HCT116 (cell line): ENCODE results near the gene BCAP31. TPM values are rescaled to one million over a fixed set of nuclear protein-coding genes. Genes with fewer than 3 reads are reported as not detected.

Source experiments
- ATAC-seq: fragments of 200-7000 bp; cut with Tn5 transposase; 2 replicates; pipeline ENCODE4 v1.9.1; 2020; ENCODE audit warnings: mild to moderate bottlenecking, moderate library complexity
- BruUV-seq: library from RNA; stranded (reverse); fragments of 400-500 nt; replicated peaks from 2 replicates; lab custom pipeline; 2021; lab: Mats Ljungman, UMichigan
- CTCF ChIA-PET: fragments of 300-600 bp; sonication (Branson Sonifier 250); formaldehyde crosslinking; loops from one replicate; lab custom pipeline; 2021; ENCODE audit warnings: antibody characterized with exemption; lab: Charles Lee
- POLR2A ChIA-PET: fragments of 300-600, 350-600 bp; sonication (Branson Sonifier 250); formaldehyde crosslinking; loops from one replicate; lab custom pipeline; 2021; ENCODE audit warnings: antibody characterized with exemption; lab: Charles Lee
- RAD21 ChIA-PET, 2 experiments: fragments of 300-600 bp; sonication (Branson Sonifier 250); formaldehyde crosslinking; loops; one replicate each; lab custom pipeline; 2023; ENCODE audit warnings: low total read pairs in 2 of 2; ENCODE audit not compliant: uncharacterized antibody in 2 of 2, unreplicated experiment in 2 of 2, low non-redundant PET in 1 of 2; lab: Charles Lee
- DNase-seq: peaks from one replicate; pipeline ENCODE4 v3.0.0-alpha.2; 2010; ENCODE audit warnings: low read depth, low spot score
- H2AFZ ChIP-seq: fragments of 200-600 bp; shearing (Covaris generic), sonication (generic); 2 replicates; pipeline ENCODE4 v1.6.1; 2017; ENCODE audit warnings: low read depth, mixed run types, mixed read lengths, antibody characterized with exemption, low read length; ENCODE audit not compliant: poor library complexity, severe bottlenecking
- H3K27ac ChIP-seq: 2 replicates; pipeline ENCODE4 v1.5.1; 2012; ENCODE audit warnings: low read depth, low read length
- H3K27me3 ChIP-seq: fragments of 200-600 bp; sonication (generic); 2 replicates; pipeline ENCODE4 v1.6.1; 2016; ENCODE audit warnings: mixed run types, low read length, mixed read lengths; ENCODE audit not compliant: insufficient read depth
- H3K36me3 ChIP-seq, 2 experiments: fragments of 200-500 bp in 1 of 2; fragments of 200-600 bp in 1 of 2; sonication (Bioruptor generic) in 1 of 2; sonication (generic) in 1 of 2; 2 replicates each; pipeline versions ENCODE4 v1.5.1 to v1.6.1; 2014 to 2016; ENCODE audit warnings: low read length in 2 of 2, inconsistent platforms in 1 of 2, mixed read lengths in 1 of 2, mixed run types in 1 of 2; ENCODE audit not compliant: insufficient read depth in 2 of 2, control insufficient read depth in 1 of 2
- H3K4me1 ChIP-seq, 2 experiments: fragments of 200-600 bp in 1 of 2; sonication (generic) in 1 of 2; 2 replicates each; pipeline versions ENCODE4 v1.5.1 to v1.6.1; 2012 to 2017; ENCODE audit warnings: low read length in 2 of 2, inconsistent platforms in 1 of 2, mild to moderate bottlenecking in 1 of 2, mixed read lengths in 1 of 2, mixed run types in 1 of 2, moderate library complexity in 1 of 2; ENCODE audit not compliant: insufficient read depth in 2 of 2, control insufficient read depth in 1 of 2
- H3K4me2 ChIP-seq: fragments of 200-600 bp; sonication (generic); 2 replicates; pipeline ENCODE4 v1.6.1; 2017; ENCODE audit warnings: mixed run types, low read length, mixed read lengths
- H3K4me3 ChIP-seq, 2 experiments: fragments of 200-600 bp in 1 of 2; sonication (generic) in 1 of 2; replicated peaks in 1 of 2; 2 replicates each; pipeline ENCODE4 v1.5.1; 2011 to 2016; ENCODE audit warnings: low read length in 2 of 2, control low read depth in 1 of 2, low read depth in 1 of 2, mild to moderate bottlenecking in 1 of 2, mixed read lengths in 1 of 2, mixed run types in 1 of 2
- H3K79me2 ChIP-seq: fragments of 200-600 bp; sonication (generic); 2 replicates; pipeline ENCODE4 v1.6.1; 2017; ENCODE audit warnings: mild to moderate bottlenecking, mixed run types, low read length, moderate library complexity, mixed read lengths; ENCODE audit not compliant: insufficient read depth
- H3K9ac ChIP-seq: fragments of 200-600 bp; sonication (generic); 2 replicates; pipeline ENCODE4 v1.6.1; 2016; ENCODE audit warnings: low read length, mixed read lengths
- H3K9me2 ChIP-seq: fragments of 200-600 bp; sonication (generic), shearing (Covaris generic); 2 replicates; pipeline ENCODE4 v1.6.1; 2017; ENCODE audit warnings: mixed run types, mild to moderate bottlenecking, moderate library complexity; ENCODE audit not compliant: insufficient read depth
- H3K9me3 ChIP-seq, 2 experiments: fragments of 200-500 bp in 1 of 2; fragments of 200-600 bp in 1 of 2; sonication (Bioruptor generic) in 1 of 2; sonication (generic) in 1 of 2; 2 replicates each; pipeline ENCODE4 v1.6.1; 2014 to 2017; ENCODE audit warnings: low read length in 2 of 2, mixed read lengths in 2 of 2, inconsistent platforms in 1 of 2, low read depth in 1 of 2, mild to moderate bottlenecking in 1 of 2, mixed run types in 1 of 2, moderate library complexity in 1 of 2; ENCODE audit not compliant: control insufficient read depth in 1 of 2, insufficient read depth in 1 of 2
- H4K20me1 ChIP-seq: fragments of 200-600 bp; sonication (generic), shearing (Covaris generic); 2 replicates; pipeline ENCODE4 v1.6.1; 2017; ENCODE audit warnings: mixed run types, mild to moderate bottlenecking, moderate library complexity; ENCODE audit not compliant: insufficient read depth
- intact Hi-C: fragments of 100-400 bp; cut with micrococcal nuclease; formaldehyde crosslinking; loops from 2 replicates; pipeline ENCODE4 v1.10.0; 2022
- total RNA-seq: library from RNA; stranded (reverse); gene quantifications from one replicate; pipeline ENCODE4 v1.2.1, GENCODE V29; 2021; ENCODE audit not compliant: unreplicated experiment
- TF ChIP-seq, protein P1 (sequence below), 3 experiments: fragments of 200-600 bp in 1 of 3; sonication (generic) in 1 of 3; IDR thresholded peaks in 2 of 3; conservative IDR thresholded peaks in 1 of 3; 2 replicates each; pipeline ENCODE4 v1.5.1; 2012 to 2017; ENCODE audit warnings: low read depth in 2 of 3, low read length in 2 of 3, antibody characterized with exemption in 1 of 3, borderline replicate concordance in 1 of 3, control low read depth in 1 of 3, mild to moderate bottlenecking in 1 of 3, mixed read lengths in 1 of 3, mixed run types in 1 of 3, moderate library complexity in 1 of 3; ENCODE audit not compliant: insufficient read depth in 1 of 3
- TF ChIP-seq, protein P2 (sequence below): IDR thresholded peaks from 2 replicates; pipeline ENCODE4 v1.6.1; 2012; ENCODE audit warnings: low read depth

BCAP31 gene
- total RNA-seq, 1 experiment from 2014 or later = 185 TPM

DNA sequence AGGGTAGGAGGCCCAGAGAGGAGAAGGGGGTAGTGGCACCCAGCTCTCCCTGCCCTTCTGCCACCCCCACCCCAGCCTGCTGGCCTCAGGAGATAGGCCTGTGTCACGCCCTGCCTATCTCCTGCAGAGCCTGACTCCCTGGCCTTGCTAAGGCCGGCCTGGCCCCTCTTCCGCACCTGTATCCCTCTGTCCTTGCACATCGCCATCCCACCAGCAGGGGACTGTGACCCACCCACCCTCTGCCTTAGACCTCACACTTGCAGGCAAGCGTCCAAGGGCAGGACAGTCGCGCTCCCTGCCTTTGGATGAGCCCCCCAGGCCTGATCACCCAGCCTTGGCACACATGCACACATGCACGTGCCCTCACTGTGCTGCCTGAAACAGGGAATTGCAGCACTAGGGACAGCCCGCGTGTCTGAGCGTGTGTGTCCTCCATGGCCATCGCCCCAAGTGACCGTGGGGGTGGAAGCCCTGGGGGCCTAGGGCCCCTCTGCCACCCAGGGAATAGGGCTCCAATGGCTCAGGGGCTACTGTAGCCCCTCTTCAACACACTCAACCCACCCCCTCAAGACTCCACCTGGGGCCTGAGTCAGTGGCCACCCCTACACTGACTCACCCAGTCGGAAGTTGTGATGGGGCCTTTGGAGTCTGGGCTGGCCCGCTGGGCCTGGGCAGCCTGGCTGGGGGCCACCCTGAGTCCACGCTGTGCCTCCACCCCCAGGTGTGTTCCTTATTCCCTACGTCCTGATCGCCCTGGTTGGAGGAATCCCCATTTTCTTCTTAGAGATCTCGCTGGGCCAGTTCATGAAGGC is 34.3 kb downstream of the BCAP31 start:
- Histone ChIP-seq H4K20me1 (no peaks in the 10 kb centered on the region), H3K4me3 (peak overlapping the region; percentile 49 to 55), H3K9ac (peak overlapping the region; percentile 56), H3K27me3 (no peaks in the 10 kb centered on the region), H3K4me1 (peaks cover 4 to 24% of the 10 kb centered on the region in 2 experiments; a peak in 3 of 4 replicates), H3K79me2 (peaks cover 22% of the 10 kb centered on the region), H3K9me3 (no peaks in the 10 kb centered on the region), H3K4me2 (peak overlapping the region; percentile 74), H3K9me2 (no peaks in the 10 kb centered on the region), H3K27ac (peak overlapping the region; percentile 52; the same call in 1 of the 2 replicates), H2AFZ (no peak overlapping the region), H3K36me3 (no peaks in the 10 kb centered on the region)
- DNase-seq = no peak
- peak; percentile 49 for ATAC-seq
- RAD21 ChIA-PET = no interaction called here
- TF ChIP-seq, protein P1, sequence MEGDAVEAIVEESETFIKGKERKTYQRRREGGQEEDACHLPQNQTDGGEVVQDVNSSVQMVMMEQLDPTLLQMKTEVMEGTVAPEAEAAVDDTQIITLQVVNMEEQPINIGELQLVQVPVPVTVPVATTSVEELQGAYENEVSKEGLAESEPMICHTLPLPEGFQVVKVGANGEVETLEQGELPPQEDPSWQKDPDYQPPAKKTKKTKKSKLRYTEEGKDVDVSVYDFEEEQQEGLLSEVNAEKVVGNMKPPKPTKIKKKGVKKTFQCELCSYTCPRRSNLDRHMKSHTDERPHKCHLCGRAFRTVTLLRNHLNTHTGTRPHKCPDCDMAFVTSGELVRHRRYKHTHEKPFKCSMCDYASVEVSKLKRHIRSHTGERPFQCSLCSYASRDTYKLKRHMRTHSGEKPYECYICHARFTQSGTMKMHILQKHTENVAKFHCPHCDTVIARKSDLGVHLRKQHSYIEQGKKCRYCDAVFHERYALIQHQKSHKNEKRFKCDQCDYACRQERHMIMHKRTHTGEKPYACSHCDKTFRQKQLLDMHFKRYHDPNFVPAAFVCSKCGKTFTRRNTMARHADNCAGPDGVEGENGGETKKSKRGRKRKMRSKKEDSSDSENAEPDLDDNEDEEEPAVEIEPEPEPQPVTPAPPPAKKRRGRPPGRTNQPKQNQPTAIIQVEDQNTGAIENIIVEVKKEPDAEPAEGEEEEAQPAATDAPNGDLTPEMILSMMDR (IDR thresholded peaks at IDR 0.05 in 2 of 3, conservative IDR thresholded peaks at IDR 0.05 in 1 of 3; ENCODE audit: borderline replicate concordance in 1 of 3, insufficient read depth in 1 of 3, low read depth in 2 of 3, low read length in 2 of 3) = peak in 2 of 3 experiments; percentile 26 to 27; a peak in 3 of 6 replicates
- TF ChIP-seq, protein P2, sequence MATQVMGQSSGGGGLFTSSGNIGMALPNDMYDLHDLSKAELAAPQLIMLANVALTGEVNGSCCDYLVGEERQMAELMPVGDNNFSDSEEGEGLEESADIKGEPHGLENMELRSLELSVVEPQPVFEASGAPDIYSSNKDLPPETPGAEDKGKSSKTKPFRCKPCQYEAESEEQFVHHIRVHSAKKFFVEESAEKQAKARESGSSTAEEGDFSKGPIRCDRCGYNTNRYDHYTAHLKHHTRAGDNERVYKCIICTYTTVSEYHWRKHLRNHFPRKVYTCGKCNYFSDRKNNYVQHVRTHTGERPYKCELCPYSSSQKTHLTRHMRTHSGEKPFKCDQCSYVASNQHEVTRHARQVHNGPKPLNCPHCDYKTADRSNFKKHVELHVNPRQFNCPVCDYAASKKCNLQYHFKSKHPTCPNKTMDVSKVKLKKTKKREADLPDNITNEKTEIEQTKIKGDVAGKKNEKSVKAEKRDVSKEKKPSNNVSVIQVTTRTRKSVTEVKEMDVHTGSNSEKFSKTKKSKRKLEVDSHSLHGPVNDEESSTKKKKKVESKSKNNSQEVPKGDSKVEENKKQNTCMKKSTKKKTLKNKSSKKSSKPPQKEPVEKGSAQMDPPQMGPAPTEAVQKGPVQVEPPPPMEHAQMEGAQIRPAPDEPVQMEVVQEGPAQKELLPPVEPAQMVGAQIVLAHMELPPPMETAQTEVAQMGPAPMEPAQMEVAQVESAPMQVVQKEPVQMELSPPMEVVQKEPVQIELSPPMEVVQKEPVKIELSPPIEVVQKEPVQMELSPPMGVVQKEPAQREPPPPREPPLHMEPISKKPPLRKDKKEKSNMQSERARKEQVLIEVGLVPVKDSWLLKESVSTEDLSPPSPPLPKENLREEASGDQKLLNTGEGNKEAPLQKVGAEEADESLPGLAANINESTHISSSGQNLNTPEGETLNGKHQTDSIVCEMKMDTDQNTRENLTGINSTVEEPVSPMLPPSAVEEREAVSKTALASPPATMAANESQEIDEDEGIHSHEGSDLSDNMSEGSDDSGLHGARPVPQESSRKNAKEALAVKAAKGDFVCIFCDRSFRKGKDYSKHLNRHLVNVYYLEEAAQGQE = no peak
- CTCF ChIA-PET = no interaction called here
- POLR2A ChIA-PET = no interaction called here
- intact Hi-C loops = no loop called here
- BruUV-seq = no TSS peak
